ENCODE results near the gene CHRM4. TPM values are rescaled to one million over a fixed set of nuclear protein-coding genes. Genes with fewer than 3 reads are reported as not detected.
A peak's percentile ranks its signal among the peaks of the same experiment; 100 is the strongest.

Gene CHRM4
- total RNA-seq, 1 experiment from 2014 or later = 0.27 TPM

GRCh38 chr11:46402957-46403902 lies 11.7 kb upstream of the CHRM4 start:
- Mint-ChIP-seq H3K4me3 (ENCODE audit: unreplicated experiment) (no peak overlapping the region), H3K36me3 (ENCODE audit: insufficient read depth, unreplicated experiment) (peaks cover 62% of the 10 kb centered on the region), H3K9me3 (ENCODE audit: unreplicated experiment) (no peaks in the 10 kb centered on the region), H3K4me1 (ENCODE audit: low read depth, unreplicated experiment) (no peaks in the 10 kb centered on the region), H3K27me3 (ENCODE audit: insufficient read depth, unreplicated experiment) (no peaks in the 10 kb centered on the region), H3K27ac (ENCODE audit: unreplicated experiment) (no peak overlapping the region)
- TF ChIP-seq, protein P1, sequence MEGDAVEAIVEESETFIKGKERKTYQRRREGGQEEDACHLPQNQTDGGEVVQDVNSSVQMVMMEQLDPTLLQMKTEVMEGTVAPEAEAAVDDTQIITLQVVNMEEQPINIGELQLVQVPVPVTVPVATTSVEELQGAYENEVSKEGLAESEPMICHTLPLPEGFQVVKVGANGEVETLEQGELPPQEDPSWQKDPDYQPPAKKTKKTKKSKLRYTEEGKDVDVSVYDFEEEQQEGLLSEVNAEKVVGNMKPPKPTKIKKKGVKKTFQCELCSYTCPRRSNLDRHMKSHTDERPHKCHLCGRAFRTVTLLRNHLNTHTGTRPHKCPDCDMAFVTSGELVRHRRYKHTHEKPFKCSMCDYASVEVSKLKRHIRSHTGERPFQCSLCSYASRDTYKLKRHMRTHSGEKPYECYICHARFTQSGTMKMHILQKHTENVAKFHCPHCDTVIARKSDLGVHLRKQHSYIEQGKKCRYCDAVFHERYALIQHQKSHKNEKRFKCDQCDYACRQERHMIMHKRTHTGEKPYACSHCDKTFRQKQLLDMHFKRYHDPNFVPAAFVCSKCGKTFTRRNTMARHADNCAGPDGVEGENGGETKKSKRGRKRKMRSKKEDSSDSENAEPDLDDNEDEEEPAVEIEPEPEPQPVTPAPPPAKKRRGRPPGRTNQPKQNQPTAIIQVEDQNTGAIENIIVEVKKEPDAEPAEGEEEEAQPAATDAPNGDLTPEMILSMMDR (IDR thresholded peaks at IDR 0.05; ENCODE audit: insufficient read depth in 1 of 2, low read depth in 1 of 2, low read length in 1 of 2, severe bottlenecking in 1 of 2, unreplicated experiment in 1 of 2) = no peak
- Histone ChIP-seq H3K9me3 (no peaks in the 10 kb centered on the region), H3K27me3 (replicated peaks; ENCODE audit: control insufficient read depth, insufficient read depth, low read length) (no peaks in the 10 kb centered on the region), H3K4me3 (ENCODE audit: low read depth, low read length) (no peak overlapping the region), H3K4me1 (no peaks in the 10 kb centered on the region), H3K36me3 (ENCODE audit: control insufficient read depth, insufficient read depth, low read length) (peaks cover 7% of the 10 kb centered on the region; the same call in 1 of the 2 replicates)
- CTCF ChIA-PET = interaction anchor here (1.4 to 1.8 kb wide), 2 partner anchors 11 kb away, joined by 3 to 7 read pairs; partner anchors contain the start of gene CHRM4
- no TSS peak for BruUV-seq (replicated peaks)
- POLR2A ChIA-PET = no interaction called here
- intact Hi-C loops (cut with micrococcal nuclease; ENCODE audit: unreplicated experiment) = no loop called here
- DNase-seq = no peak

DNA sequence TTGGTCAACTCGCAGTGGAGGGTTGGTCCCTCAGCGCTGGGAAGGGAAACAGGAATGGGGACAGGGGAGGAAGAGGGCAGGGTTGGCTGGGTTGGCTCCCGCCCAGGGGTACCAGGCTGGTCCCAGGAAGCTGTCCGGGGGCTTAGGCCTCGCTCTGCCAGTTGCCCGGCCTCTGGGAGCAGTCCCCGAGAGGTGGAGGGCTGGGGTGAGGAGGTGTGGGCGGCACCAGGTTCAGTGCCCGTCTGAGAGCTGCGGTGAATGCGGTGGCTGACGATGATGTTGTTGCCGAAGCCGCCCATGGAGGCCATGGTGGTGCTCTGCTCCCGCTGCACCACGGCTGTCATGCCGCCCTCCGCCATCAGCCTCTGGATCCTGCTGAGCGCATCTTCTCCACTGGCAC lies 6.0 kb upstream of the CHRM4 start:
- no peak overlapping the region for H3K4me3 ChIP-seq (ENCODE audit: low read depth, low read length)
- no peaks in the 10 kb centered on the region for H3K9me3 ChIP-seq
- H3K27me3 ChIP-seq (replicated peaks; ENCODE audit: control insufficient read depth, insufficient read depth, low read length) = no peaks in the 10 kb centered on the region
- TF ChIP-seq, protein P1 (IDR thresholded peaks at IDR 0.05; ENCODE audit: insufficient read depth in 1 of 2, low read depth in 1 of 2, low read length in 1 of 2, severe bottlenecking in 1 of 2, unreplicated experiment in 1 of 2) = no peak
- Mint-ChIP-seq H3K36me3 (ENCODE audit: insufficient read depth, unreplicated experiment) (peaks cover 57% of the 10 kb centered on the region), H3K9me3 (ENCODE audit: unreplicated experiment) (no peaks in the 10 kb centered on the region), H3K4me1 (ENCODE audit: low read depth, unreplicated experiment) (peaks cover 9% of the 10 kb centered on the region), H3K27me3 (ENCODE audit: insufficient read depth, unreplicated experiment) (no peaks in the 10 kb centered on the region), H3K27ac (ENCODE audit: unreplicated experiment) (no peak overlapping the region), H3K4me3 (ENCODE audit: unreplicated experiment) (no peak overlapping the region)
- ChIA-PET POLR2A (no interaction called here), CTCF (no interaction called here)
- no peaks in the 10 kb centered on the region for H3K4me1 ChIP-seq
- no TSS peak for BruUV-seq (replicated peaks)
- H3K36me3 ChIP-seq (ENCODE audit: control insufficient read depth, insufficient read depth, low read length) = peaks cover 2% of the 10 kb centered on the region; the same call in 1 of the 2 replicates
- no peak for DNase-seq
- intact Hi-C loops (cut with micrococcal nuclease; ENCODE audit: unreplicated experiment) = no loop called here

GRCh38 chr11:46393759-46394158 lies 2.2 kb upstream of the CHRM4 start:
- peaks cover 6% of the 10 kb centered on the region for H3K27me3 ChIP-seq (replicated peaks; ENCODE audit: control insufficient read depth, insufficient read depth, low read length)
- H3K4me3 ChIP-seq (ENCODE audit: low read depth, low read length) = no peak overlapping the region
- BruUV-seq (replicated peaks) = no TSS peak
- no peak for DNase-seq
- no peaks in the 10 kb centered on the region for H3K36me3 ChIP-seq (ENCODE audit: control insufficient read depth, insufficient read depth, low read length)
- Mint-ChIP-seq H3K4me3 (ENCODE audit: unreplicated experiment) (peak overlapping the region; percentile 75), H3K27ac (ENCODE audit: unreplicated experiment) (no peak overlapping the region), H3K4me1 (ENCODE audit: low read depth, unreplicated experiment) (peaks cover 9% of the 10 kb centered on the region), H3K36me3 (ENCODE audit: insufficient read depth, unreplicated experiment) (peaks cover 44% of the 10 kb centered on the region), H3K9me3 (ENCODE audit: unreplicated experiment) (no peaks in the 10 kb centered on the region), H3K27me3 (ENCODE audit: insufficient read depth, unreplicated experiment) (peaks cover 2% of the 10 kb centered on the region)
- H3K9me3 ChIP-seq = no peaks in the 10 kb centered on the region
- peaks cover 11% of the 10 kb centered on the region for H3K4me1 ChIP-seq
- POLR2A ChIA-PET = no interaction called here
- intact Hi-C loops (cut with micrococcal nuclease; ENCODE audit: unreplicated experiment) = loop anchor here (2.0 kb wide), 1 partner anchor 223 kb away; the partner anchor contains the start of genes ATG13 and HARBI1
- TF ChIP-seq, protein P1 (IDR thresholded peaks at IDR 0.05; ENCODE audit: insufficient read depth in 1 of 2, low read depth in 1 of 2, low read length in 1 of 2, severe bottlenecking in 1 of 2, unreplicated experiment in 1 of 2) = no peak
- CTCF ChIA-PET = no interaction called here

Measured in Caco-2 (cell line).